Measurements from ENCODE around the gene HERC4. TPM values are rescaled to one million over a fixed set of nuclear protein-coding genes. Genes with fewer than 3 reads are reported as not detected.

Gene HERC4, protein sequence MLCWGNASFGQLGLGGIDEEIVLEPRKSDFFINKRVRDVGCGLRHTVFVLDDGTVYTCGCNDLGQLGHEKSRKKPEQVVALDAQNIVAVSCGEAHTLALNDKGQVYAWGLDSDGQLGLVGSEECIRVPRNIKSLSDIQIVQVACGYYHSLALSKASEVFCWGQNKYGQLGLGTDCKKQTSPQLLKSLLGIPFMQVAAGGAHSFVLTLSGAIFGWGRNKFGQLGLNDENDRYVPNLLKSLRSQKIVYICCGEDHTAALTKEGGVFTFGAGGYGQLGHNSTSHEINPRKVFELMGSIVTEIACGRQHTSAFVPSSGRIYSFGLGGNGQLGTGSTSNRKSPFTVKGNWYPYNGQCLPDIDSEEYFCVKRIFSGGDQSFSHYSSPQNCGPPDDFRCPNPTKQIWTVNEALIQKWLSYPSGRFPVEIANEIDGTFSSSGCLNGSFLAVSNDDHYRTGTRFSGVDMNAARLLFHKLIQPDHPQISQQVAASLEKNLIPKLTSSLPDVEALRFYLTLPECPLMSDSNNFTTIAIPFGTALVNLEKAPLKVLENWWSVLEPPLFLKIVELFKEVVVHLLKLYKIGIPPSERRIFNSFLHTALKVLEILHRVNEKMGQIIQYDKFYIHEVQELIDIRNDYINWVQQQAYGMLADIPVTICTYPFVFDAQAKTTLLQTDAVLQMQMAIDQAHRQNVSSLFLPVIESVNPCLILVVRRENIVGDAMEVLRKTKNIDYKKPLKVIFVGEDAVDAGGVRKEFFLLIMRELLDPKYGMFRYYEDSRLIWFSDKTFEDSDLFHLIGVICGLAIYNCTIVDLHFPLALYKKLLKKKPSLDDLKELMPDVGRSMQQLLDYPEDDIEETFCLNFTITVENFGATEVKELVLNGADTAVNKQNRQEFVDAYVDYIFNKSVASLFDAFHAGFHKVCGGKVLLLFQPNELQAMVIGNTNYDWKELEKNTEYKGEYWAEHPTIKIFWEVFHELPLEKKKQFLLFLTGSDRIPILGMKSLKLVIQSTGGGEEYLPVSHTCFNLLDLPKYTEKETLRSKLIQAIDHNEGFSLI
- total RNA-seq: 77.0 and 140 TPM in 2 replicates
- polyA plus RNA-seq: 53.1 and 93.3 TPM in 2 replicates
- polyA plus RNA-seq (2012): 38.3 and 80.7 TPM in 2 replicates
- 11.4 and 13.9 TPM in 2 replicates for polyA minus RNA-seq (ENCODE audit: low replicate concordance)

DNA sequence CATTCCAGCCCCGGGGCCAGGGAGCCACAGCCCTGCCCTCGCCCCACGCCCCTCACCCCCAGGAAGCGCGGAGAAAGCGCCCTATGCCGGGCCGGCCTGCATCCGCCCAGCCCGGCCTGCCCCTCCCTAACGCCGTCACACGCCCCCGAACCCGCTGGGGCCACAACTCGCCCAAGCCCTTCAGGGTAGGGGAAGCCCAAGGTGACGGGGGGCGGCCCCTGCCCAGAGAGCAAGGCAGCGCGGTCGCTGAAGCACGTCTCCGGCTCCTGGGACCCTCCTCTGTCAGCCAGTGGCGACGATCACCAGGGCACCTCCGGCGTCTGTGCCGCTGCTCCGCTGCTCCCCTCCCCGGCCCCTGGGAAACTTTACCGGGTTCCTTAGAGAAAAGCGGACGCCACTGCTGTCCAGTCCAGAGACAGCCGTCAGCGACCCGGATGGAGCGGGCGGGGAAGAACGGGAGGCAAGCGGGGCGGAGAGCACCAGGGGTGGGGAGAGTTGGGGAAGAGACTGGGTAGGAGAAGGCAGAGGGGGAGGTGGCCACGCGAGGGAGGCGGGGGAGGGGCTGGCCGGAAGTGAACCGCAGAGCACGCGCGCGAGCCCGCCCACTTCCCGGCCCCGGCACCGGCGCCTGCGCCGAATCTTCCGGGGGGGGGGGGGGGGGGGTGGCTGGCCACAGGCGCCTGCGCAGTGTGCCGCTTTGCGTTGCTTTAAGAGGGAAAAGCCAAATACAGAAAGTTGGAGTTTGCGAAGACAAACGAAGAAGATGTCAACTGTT, at the start of gene HERC4:
Gene HERC4 (minus strand): TSS at position 509 of the 775 bp plus-strand sequence. CDS start 2,175 bp downstream, outside the sequence.
- H3K79me2 ChIP-seq (ENCODE audit: control insufficient read depth, insufficient read depth, low read length): peaks cover 50% of the 10 kb centered on the region
- H3K9ac ChIP-seq (ENCODE audit: insufficient read depth, low read length): peak within 1 kb of the TSS; percentile 99

GRCh38 chr10:68124718-68125117, 49.6 kb upstream of the HERC4 start:
- H3K27me3 ChIP-seq (ENCODE audit: control insufficient read depth, insufficient read depth, low read length): no peaks in the 10 kb centered on the region
- H3K4me2 ChIP-seq (ENCODE audit: extremely low read depth, insufficient read depth, low read length): no peak overlapping the region
- H2AFZ ChIP-seq (ENCODE audit: low read length): no peak overlapping the region
- H3K27ac ChIP-seq (ENCODE audit: insufficient read depth, low read length): no peak overlapping the region
- no peak for DNase-seq (ENCODE audit: low read depth in 2 of 2)
- no peak overlapping the region for H3K4me3 ChIP-seq (replicated peaks in 1 of 4; ENCODE audit: control extremely low read depth in 1 of 4, insufficient read depth in 1 of 4, low read depth in 3 of 4, low read length in 4 of 4)
- H3K4me1 ChIP-seq (ENCODE audit: control insufficient read depth, extremely low read depth, insufficient read depth, low read length): no peaks in the 10 kb centered on the region
- H3K9ac ChIP-seq (ENCODE audit: insufficient read depth, low read length): no peak overlapping the region
- H4K20me1 ChIP-seq (ENCODE audit: control insufficient read depth, extremely low read depth, insufficient read depth, low read length): no peaks in the 10 kb centered on the region
- TF ChIP-seq EZH2 (IDR thresholded peaks at IDR 0.05; ENCODE audit: low read length, missing control alignments) (no peak), CTCF (conservative IDR thresholded peaks at IDR 0.05 in 1 of 2, IDR thresholded peaks at IDR 0.05 in 1 of 2; ENCODE audit: low read depth in 1 of 2, low read length in 2 of 2) (no peak)
- no peaks in the 10 kb centered on the region for H3K36me3 ChIP-seq (ENCODE audit: control insufficient read depth, insufficient read depth, low read length)
- H3K9me3 ChIP-seq (ENCODE audit: control insufficient read depth, insufficient read depth, low read depth, low read length): no peaks in the 10 kb centered on the region
- H3K79me2 ChIP-seq (ENCODE audit: control insufficient read depth, insufficient read depth, low read length): no peaks in the 10 kb centered on the region

More for the DNA sequence above, at the start of gene HERC4:
- DNase-seq (ENCODE audit: low read depth in 2 of 2): peak; percentile 93 to 94
- peak within 1 kb of the TSS; percentile 69 for H2AFZ ChIP-seq (ENCODE audit: low read length)
- peak within 1 kb of the TSS; percentile 98 for H3K27ac ChIP-seq (ENCODE audit: insufficient read depth, low read length)
- peaks cover 2% of the 10 kb centered on the region for H4K20me1 ChIP-seq (ENCODE audit: control insufficient read depth, extremely low read depth, insufficient read depth, low read length)
- H3K36me3 ChIP-seq (ENCODE audit: control insufficient read depth, insufficient read depth, low read length): no peaks in the 10 kb centered on the region
- TF ChIP-seq EZH2 (IDR thresholded peaks at IDR 0.05; ENCODE audit: low read length, missing control alignments) (no peak), CTCF (conservative IDR thresholded peaks at IDR 0.05 in 1 of 2, IDR thresholded peaks at IDR 0.05 in 1 of 2; ENCODE audit: low read depth in 1 of 2, low read length in 2 of 2) (no peak)
- H3K4me1 ChIP-seq (ENCODE audit: control insufficient read depth, extremely low read depth, insufficient read depth, low read length): peaks cover 4% of the 10 kb centered on the region
- H3K4me2 ChIP-seq (ENCODE audit: extremely low read depth, insufficient read depth, low read length): peak within 1 kb of the TSS; percentile 39
- H3K4me3 ChIP-seq (replicated peaks in 1 of 4; ENCODE audit: control extremely low read depth in 1 of 4, insufficient read depth in 1 of 4, low read depth in 3 of 4, low read length in 4 of 4): peak within 1 kb of the TSS; percentile 91 to 94 (median 93)
- no peaks in the 10 kb centered on the region for H3K9me3 ChIP-seq (ENCODE audit: control insufficient read depth, insufficient read depth, low read depth, low read length)
- H3K27me3 ChIP-seq (ENCODE audit: control insufficient read depth, insufficient read depth, low read length): no peaks in the 10 kb centered on the region

Data from fibroblast of lung (primary cell).